OCI-LY7 (cell line): Measurements from ENCODE around the gene ASS1. TPM values are rescaled to one million over a fixed set of nuclear protein-coding genes. Genes with fewer than 3 reads are reported as not detected.

Experiments used
- BruUV-seq: library from RNA; stranded (reverse); fragments of 400-500 nt; replicated peaks from 2 replicates; lab custom pipeline; 2021; lab: Mats Ljungman, UMichigan
- CTCF ChIA-PET: fragments of 300-600 bp; sonication (Branson Sonifier 250); formaldehyde crosslinking; loops from one replicate; lab custom pipeline; 2022; ENCODE audit warnings: antibody characterized with exemption; ENCODE audit not compliant: unreplicated experiment; lab: Charles Lee
- POLR2A ChIA-PET: fragments of 300-600 bp; sonication (Branson Sonifier 250); formaldehyde crosslinking; loops from one replicate; lab custom pipeline; 2022; ENCODE audit warnings: antibody characterized with exemption; lab: Charles Lee
- DNase-seq: peaks from one replicate; pipeline ENCODE4 v3.0.0-alpha.2; 2015; ENCODE audit warnings: low spot score
- H2AFZ ChIP-seq: fragments of 200-600 bp; sonication (generic), shearing (Covaris generic); 2 replicates; pipeline ENCODE4 v1.6.1; 2014; ENCODE audit warnings: mild to moderate bottlenecking, antibody characterized with exemption, low read length, moderate library complexity
- H3K27ac ChIP-seq: fragments of 200-600 bp; sonication (generic); 2 replicates; pipeline ENCODE4 v1.5.1; 2014; ENCODE audit warnings: mixed run types, low read depth, mild to moderate bottlenecking, moderate library complexity, low read length, inconsistent platforms; ENCODE audit not compliant: poor library complexity, severe bottlenecking
- H3K36me3 ChIP-seq: fragments of 200-600 bp; sonication (generic); 2 replicates; pipeline ENCODE4 v1.6.1; 2014; ENCODE audit warnings: mild to moderate bottlenecking, antibody characterized with exemption, low read length, moderate library complexity, mixed read lengths; ENCODE audit not compliant: insufficient read depth
- H3K4me1 ChIP-seq: fragments of 200-600 bp; sonication (generic); 2 replicates; pipeline ENCODE4 v1.5.1; 2014; ENCODE audit warnings: mild to moderate bottlenecking, low read length; ENCODE audit not compliant: insufficient read depth, poor library complexity, severe bottlenecking
- H3K4me2 ChIP-seq: fragments of 200-600 bp; sonication (generic); 2 replicates; pipeline ENCODE4 v1.6.1; 2014; ENCODE audit warnings: mild to moderate bottlenecking, low read length
- H3K4me3 ChIP-seq: fragments of 200-600 bp; sonication (generic); 2 replicates; pipeline ENCODE4 v1.5.1; 2014; ENCODE audit warnings: mild to moderate bottlenecking, low read depth, low read length; ENCODE audit not compliant: poor library complexity, severe bottlenecking
- H3K79me2 ChIP-seq: fragments of 200-600 bp; sonication (generic); 2 replicates; pipeline ENCODE4 v1.6.1; 2016; ENCODE audit warnings: low read depth, mild to moderate bottlenecking, low read length, moderate library complexity, mixed read lengths; ENCODE audit not compliant: insufficient read depth
- H3K9me2 ChIP-seq: fragments of 200-600 bp; sonication (generic); 2 replicates; pipeline ENCODE4 v1.6.1; 2016; ENCODE audit warnings: mild to moderate bottlenecking, low read length, mixed read lengths; ENCODE audit not compliant: insufficient read depth
- H3K9me3 ChIP-seq: fragments of 200-600 bp; sonication (generic); 2 replicates; pipeline ENCODE4 v1.6.1; 2014; ENCODE audit warnings: mild to moderate bottlenecking, mixed run types, low read length, mixed read lengths
- H4K20me1 ChIP-seq: fragments of 200-600 bp; sonication (generic); 2 replicates; pipeline ENCODE4 v1.6.1; 2014; ENCODE audit warnings: mild to moderate bottlenecking, antibody characterized with exemption, low read length, moderate library complexity, mixed read lengths; ENCODE audit not compliant: insufficient read depth
- EZH2phosphoT487 ChIP-seq: fragments of 200-600 bp; sonication (generic); IDR thresholded peaks from 2 replicates; pipeline ENCODE4 v1.6.1; 2018; ENCODE audit warnings: low read depth, borderline replicate concordance, mild to moderate bottlenecking, mixed run types, antibody characterized with exemption, low read length, moderate library complexity, mixed read lengths
- intact Hi-C: fragments of 100-400 bp; cut with micrococcal nuclease; formaldehyde crosslinking; loops from one replicate; pipeline ENCODE4 v1.10.0; 2022; ENCODE audit not compliant: unreplicated experiment
- total RNA-seq, 2 experiments: library from RNA; depleted of rRNA in 1 of 2; stranded (reverse); fragments of >200 nt in 1 of 2; shearing (Covaris generic) in 1 of 2; gene quantifications; 2 replicates each; pipeline ENCODE4 v1.2.3, GENCODE V29; 2014 to 2022
- TF ChIP-seq, protein P1 (sequence below): fragments of 200-600 bp; sonication (generic); conservative IDR thresholded peaks from 2 replicates; pipeline ENCODE4 v1.5.1; 2014; ENCODE audit warnings: mild to moderate bottlenecking, antibody characterized with exemption, low read length, moderate library complexity, mixed read lengths

The ASS1 gene
- total RNA-seq, 2 experiments from 2014 or later = 0.70 to 16.3 TPM

DNA sequence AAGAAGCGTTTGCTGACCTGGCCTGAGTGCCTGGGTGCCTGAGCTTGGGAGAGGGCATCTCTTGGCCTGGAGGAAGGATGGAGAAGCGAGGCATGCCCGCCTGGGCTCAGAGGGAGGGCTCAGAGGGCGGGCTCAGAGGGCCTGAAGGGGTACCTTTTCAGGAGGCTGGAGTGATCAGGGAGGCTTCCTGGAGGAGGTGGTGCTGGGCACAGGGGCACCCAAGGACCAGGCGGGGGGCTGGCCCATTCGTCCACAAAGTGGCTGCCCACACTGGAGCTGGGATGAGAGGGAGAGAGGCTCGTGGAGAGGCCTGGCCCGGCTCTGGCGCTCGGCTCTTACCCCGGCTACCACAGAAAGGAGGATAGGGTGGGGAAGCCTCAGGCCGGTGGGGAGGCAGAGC lies 32.8 kb downstream of the ASS1 start:
- no peak overlapping the region for H3K27ac ChIP-seq
- H3K4me3 ChIP-seq = no peak overlapping the region
- POLR2A ChIA-PET = interaction anchor here (0.6 kb wide), 1 partner anchor 73 kb away, joined by 4 read pairs; no protein-coding TSS in a partner anchor
- H4K20me1 ChIP-seq = no peaks in the 10 kb centered on the region
- H3K79me2 ChIP-seq = no peaks in the 10 kb centered on the region
- no peaks in the 10 kb centered on the region for H3K9me3 ChIP-seq
- CTCF ChIA-PET = no interaction called here
- intact Hi-C loops = no loop called here
- no peaks in the 10 kb centered on the region for H3K36me3 ChIP-seq
- no peak for DNase-seq
- H3K4me1 ChIP-seq = no peaks in the 10 kb centered on the region
- H3K4me2 ChIP-seq = no peak overlapping the region
- no TSS peak for BruUV-seq
- H3K9me2 ChIP-seq = no peaks in the 10 kb centered on the region
- H2AFZ ChIP-seq = no peak overlapping the region
- TF ChIP-seq EZH2phosphoT487 = no peak
- TF ChIP-seq, protein P1, sequence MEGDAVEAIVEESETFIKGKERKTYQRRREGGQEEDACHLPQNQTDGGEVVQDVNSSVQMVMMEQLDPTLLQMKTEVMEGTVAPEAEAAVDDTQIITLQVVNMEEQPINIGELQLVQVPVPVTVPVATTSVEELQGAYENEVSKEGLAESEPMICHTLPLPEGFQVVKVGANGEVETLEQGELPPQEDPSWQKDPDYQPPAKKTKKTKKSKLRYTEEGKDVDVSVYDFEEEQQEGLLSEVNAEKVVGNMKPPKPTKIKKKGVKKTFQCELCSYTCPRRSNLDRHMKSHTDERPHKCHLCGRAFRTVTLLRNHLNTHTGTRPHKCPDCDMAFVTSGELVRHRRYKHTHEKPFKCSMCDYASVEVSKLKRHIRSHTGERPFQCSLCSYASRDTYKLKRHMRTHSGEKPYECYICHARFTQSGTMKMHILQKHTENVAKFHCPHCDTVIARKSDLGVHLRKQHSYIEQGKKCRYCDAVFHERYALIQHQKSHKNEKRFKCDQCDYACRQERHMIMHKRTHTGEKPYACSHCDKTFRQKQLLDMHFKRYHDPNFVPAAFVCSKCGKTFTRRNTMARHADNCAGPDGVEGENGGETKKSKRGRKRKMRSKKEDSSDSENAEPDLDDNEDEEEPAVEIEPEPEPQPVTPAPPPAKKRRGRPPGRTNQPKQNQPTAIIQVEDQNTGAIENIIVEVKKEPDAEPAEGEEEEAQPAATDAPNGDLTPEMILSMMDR = no peak

DNA sequence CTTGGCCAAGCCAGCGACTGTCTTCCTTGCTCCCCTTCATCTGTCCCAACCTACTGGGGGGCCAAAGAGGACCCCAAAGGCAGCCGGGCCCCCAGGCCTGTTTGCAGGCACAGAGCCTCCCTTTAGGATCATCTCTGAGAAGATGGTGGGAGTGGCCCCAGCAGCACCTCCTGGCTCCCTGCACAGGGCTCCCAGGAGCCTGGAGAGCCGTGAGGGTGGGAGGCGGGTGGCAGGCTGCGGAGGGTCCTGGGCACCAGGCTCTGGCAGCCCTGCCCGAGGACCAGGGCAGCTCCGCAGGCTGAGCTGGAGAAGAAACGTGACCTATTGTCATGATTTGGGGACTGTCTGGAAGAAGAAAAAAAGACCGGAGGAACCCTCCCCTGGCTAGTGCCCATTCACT lies 33.4 kb downstream of the ASS1 start:
- H3K79me2 ChIP-seq = no peaks in the 10 kb centered on the region
- H3K4me1 ChIP-seq = no peaks in the 10 kb centered on the region
- H4K20me1 ChIP-seq = no peaks in the 10 kb centered on the region
- intact Hi-C loops = no loop called here
- no peaks in the 10 kb centered on the region for H3K36me3 ChIP-seq
- H3K9me3 ChIP-seq = no peaks in the 10 kb centered on the region
- no peak overlapping the region for H3K4me2 ChIP-seq
- no TSS peak for BruUV-seq
- H3K9me2 ChIP-seq = no peaks in the 10 kb centered on the region
- H3K27ac ChIP-seq = no peak overlapping the region
- no peak overlapping the region for H3K4me3 ChIP-seq
- ChIA-PET POLR2A (interaction anchor here (0.6 kb wide), 1 partner anchor 1406 kb away, joined by 3 read pairs; no protein-coding TSS in a partner anchor), CTCF (no interaction called here)
- DNase-seq = no peak
- no peak for TF ChIP-seq EZH2phosphoT487
- TF ChIP-seq, protein P1 = no peak
- no peak overlapping the region for H2AFZ ChIP-seq

DNA sequence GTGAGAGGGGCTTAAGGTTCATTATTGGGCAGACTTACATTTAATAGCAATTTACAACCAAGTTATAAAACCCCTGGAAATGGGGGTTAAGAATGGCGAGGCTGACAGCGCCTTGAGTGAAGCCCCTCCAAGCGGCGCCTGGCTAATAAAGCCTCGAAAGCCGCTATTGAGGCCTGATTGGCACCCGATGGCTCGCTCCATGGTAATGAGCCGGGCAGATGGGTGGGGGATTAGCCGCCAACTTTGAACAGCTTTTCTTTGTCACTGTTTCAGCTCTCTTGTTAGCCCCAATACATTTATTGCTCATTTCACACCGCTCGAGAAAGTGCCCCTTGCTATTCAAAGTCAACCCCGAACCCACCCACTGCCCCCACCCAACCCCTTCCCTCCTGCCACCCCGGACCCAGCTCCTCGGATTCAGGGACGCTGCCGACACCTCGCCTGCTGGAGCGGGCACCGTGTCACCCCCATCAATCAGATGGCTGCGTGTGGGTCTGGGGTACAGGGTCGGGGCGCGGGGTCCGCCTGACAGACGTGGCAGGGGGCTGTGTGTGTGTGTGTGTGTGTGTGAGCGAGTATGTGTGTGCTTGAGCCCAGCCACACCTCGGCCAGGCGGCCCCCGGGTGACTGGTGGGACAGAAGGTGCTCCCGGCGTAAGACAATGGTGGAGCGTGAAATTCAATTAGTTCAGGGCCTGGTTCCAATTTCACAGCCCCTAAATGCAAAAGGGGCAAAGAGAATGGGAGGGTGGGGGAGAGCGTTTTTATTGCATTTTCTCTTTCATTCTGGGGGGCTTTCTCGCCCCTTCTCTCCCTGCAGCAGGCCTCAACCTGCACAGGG lies 34.2 kb downstream of the ASS1 start:
- H4K20me1 ChIP-seq = no peaks in the 10 kb centered on the region
- no peaks in the 10 kb centered on the region for H3K4me1 ChIP-seq
- ChIA-PET CTCF (no interaction called here), POLR2A (interaction anchor here (0.6 kb wide), 1 partner anchor 1405 kb away, joined by 3 read pairs; no protein-coding TSS in a partner anchor)
- DNase-seq = no peak
- H3K4me3 ChIP-seq = no peak overlapping the region
- H3K79me2 ChIP-seq = no peaks in the 10 kb centered on the region
- intact Hi-C loops = no loop called here
- no peak overlapping the region for H2AFZ ChIP-seq
- H3K9me2 ChIP-seq = no peaks in the 10 kb centered on the region
- no peaks in the 10 kb centered on the region for H3K36me3 ChIP-seq
- H3K4me2 ChIP-seq = no peak overlapping the region
- TF ChIP-seq, protein P1 = no peak
- TF ChIP-seq EZH2phosphoT487 = no peak
- no TSS peak for BruUV-seq
- H3K9me3 ChIP-seq = no peaks in the 10 kb centered on the region
- H3K27ac ChIP-seq = no peak overlapping the region
